HG03439 (cell line): Measurements from ENCODE around the gene TIAM1.

Experiments
- ATAC-seq: cut with Tn5 transposase; IDR thresholded peaks from one replicate; pipeline ENCODE4 v1.9.1; 2021; ENCODE audit warnings: mild to moderate bottlenecking, moderate library complexity; ENCODE audit not compliant: unreplicated experiment

Gene TIAM1

GRCh38 chr21:31182231-31183140 lies 161.6 kb downstream of the TIAM1 start:
- no peak for ATAC-seq

- ATAC-seq, result no peak
These were observed 162.8 kb downstream of the TIAM1 start for GRCh38 chr21:31181082-31181750.

- ATAC-seq, result no peak
These were observed 163.6 kb downstream of the TIAM1 start for GRCh38 chr21:31180256-31181081.

GRCh38 chr21:31176725-31177124 lies 167.3 kb downstream of the TIAM1 start:
- no peak for ATAC-seq

GRCh38 chr21:31176080-31176551 lies 167.9 kb downstream of the TIAM1 start:
- ATAC-seq, result no peak

GRCh38 chr21:31173881-31174555 lies 170.0 kb downstream of the TIAM1 start:
- no peak for ATAC-seq

GRCh38 chr21:31172328-31172727 lies 171.7 kb downstream of the TIAM1 start:
- no peak for ATAC-seq

- ATAC-seq, result no peak
These were observed 179.1 kb downstream of the TIAM1 start for GRCh38 chr21:31164713-31165694.

- no peak for ATAC-seq
These were observed 181.2 kb downstream of the TIAM1 start for GRCh38 chr21:31162827-31163226.

- no peak for ATAC-seq
These were observed 181.9 kb downstream of the TIAM1 start for GRCh38 chr21:31162079-31162699.

GRCh38 chr21:31161157-31161556 lies 182.9 kb downstream of the TIAM1 start:
- ATAC-seq, result no peak

GRCh38 chr21:31159808-31160207 lies 184.3 kb downstream of the TIAM1 start:
- ATAC-seq, result no peak

- no peak for ATAC-seq
These were observed 185.1 kb downstream of the TIAM1 start for GRCh38 chr21:31158789-31159581.

GRCh38 chr21:31157756-31158155 lies 186.3 kb downstream of the TIAM1 start:
- no peak for ATAC-seq

- ATAC-seq, result no peak
These were observed 187.4 kb downstream of the TIAM1 start for GRCh38 chr21:31156662-31157061.

GRCh38 chr21:31156169-31156568 lies 187.9 kb downstream of the TIAM1 start:
- ATAC-seq, result no peak

GRCh38 chr21:31151156-31152045 lies 192.7 kb downstream of the TIAM1 start:
- ATAC-seq, result no peak
